GM18517 (cell line): Measurements from ENCODE around the gene KNTC1.
"Not testable (repeated sequence)": the region's sequence is repeated elsewhere in the genome, so short reads cannot be mapped to it uniquely, and the experiment has no call there.

Experiments
- ATAC-seq: cut with Tn5 transposase; IDR thresholded peaks from one replicate; pipeline ENCODE4 v1.9.1; 2021; ENCODE audit warnings: mild to moderate bottlenecking, moderate library complexity; ENCODE audit not compliant: unreplicated experiment

KNTC1 gene, protein sequence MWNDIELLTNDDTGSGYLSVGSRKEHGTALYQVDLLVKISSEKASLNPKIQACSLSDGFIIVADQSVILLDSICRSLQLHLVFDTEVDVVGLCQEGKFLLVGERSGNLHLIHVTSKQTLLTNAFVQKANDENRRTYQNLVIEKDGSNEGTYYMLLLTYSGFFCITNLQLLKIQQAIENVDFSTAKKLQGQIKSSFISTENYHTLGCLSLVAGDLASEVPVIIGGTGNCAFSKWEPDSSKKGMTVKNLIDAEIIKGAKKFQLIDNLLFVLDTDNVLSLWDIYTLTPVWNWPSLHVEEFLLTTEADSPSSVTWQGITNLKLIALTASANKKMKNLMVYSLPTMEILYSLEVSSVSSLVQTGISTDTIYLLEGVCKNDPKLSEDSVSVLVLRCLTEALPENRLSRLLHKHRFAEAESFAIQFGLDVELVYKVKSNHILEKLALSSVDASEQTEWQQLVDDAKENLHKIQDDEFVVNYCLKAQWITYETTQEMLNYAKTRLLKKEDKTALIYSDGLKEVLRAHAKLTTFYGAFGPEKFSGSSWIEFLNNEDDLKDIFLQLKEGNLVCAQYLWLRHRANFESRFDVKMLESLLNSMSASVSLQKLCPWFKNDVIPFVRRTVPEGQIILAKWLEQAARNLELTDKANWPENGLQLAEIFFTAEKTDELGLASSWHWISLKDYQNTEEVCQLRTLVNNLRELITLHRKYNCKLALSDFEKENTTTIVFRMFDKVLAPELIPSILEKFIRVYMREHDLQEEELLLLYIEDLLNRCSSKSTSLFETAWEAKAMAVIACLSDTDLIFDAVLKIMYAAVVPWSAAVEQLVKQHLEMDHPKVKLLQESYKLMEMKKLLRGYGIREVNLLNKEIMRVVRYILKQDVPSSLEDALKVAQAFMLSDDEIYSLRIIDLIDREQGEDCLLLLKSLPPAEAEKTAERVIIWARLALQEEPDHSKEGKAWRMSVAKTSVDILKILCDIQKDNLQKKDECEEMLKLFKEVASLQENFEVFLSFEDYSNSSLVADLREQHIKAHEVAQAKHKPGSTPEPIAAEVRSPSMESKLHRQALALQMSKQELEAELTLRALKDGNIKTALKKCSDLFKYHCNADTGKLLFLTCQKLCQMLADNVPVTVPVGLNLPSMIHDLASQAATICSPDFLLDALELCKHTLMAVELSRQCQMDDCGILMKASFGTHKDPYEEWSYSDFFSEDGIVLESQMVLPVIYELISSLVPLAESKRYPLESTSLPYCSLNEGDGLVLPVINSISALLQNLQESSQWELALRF (N-terminal part only)

DNA sequence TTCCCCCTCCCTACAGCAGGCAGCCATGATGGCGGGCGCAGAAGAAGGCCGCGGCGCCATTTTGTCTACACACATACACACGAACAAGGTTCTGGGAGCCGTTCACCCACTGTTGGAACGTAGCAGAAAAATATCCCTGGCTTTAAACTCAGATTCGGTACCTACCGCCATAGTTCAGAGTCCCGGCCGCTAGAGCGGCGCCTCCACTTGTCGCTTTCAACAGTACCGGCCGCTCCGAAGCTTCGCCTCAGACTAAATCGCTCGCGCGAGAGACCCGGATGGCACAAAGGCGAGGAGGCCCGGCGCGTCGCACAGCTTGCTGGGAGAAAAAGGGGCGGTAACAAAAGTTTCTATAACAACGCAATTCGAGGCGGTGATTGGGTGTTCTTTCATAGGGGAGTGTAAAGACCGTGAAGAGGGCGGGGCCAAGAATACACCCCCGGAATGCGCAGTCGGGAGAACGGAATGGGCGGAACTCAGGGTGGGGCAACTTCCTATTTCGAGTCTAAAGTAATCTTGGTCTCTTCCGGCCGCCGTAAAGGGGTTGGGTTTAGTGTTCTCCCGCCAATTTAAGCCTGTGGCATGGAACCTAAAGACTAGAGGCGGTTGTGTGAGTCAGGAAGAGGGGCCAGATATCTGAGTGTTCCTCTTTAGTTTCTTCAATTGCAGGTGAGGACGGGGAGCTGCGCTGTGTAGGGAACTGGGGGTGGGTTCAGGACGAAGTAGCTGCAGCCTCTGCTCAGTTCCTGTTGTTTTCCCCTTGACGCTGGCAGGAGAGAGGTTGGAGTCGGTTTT lies at the start of gene KNTC1, which contains the start of gene RSRC2:
Gene KNTC1, plus strand, starts transcription at position 567 of the 795 bp plus-strand sequence. CDS start 2,815 bp downstream, outside the sequence.
Gene RSRC2, minus strand, starts transcription at position 254 of the 795 bp plus-strand sequence. Its CDS starts 83 bp downstream, at position 171.
- peak; percentile 90 for ATAC-seq

DNA sequence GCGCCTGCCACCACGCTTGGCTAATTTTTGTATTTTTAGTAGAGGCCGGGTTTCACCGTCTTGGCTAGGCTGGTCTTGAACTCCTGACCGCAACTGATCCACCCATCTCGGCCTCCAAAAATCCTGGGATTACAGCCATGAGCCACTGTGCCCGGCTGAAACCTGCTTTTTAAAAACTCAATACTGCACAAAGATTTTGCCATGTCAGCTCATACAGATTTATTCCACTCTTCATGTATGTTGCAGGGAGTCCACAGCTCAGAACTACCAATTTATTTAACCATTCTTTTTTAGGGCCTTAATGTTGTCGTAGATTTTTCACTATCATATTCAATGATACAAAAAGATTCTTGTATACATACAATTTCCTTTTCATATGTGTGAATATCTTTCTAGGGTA lies 46.3 kb upstream of the KNTC1 start:
- no peak for ATAC-seq

DNA sequence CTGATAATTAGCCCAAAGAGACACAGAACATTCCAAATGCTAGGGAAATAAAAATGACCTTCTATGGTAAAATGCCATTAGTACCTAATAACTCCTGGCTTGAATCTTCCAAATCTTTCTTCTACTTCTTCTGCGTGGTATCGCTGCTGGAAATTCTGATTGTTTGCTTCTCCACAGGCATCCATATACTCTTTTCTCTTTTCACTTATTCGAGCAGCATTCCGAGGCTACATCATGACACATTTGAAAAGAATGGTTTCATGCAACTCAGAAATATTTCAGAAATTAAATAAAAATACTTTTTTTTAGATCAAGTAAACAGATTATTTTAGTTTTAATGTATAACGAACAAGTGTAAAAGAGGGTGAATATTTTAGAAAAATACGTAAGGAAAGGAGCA lies 45.2 kb upstream of the KNTC1 start:
- ATAC-seq, result no peak

DNA sequence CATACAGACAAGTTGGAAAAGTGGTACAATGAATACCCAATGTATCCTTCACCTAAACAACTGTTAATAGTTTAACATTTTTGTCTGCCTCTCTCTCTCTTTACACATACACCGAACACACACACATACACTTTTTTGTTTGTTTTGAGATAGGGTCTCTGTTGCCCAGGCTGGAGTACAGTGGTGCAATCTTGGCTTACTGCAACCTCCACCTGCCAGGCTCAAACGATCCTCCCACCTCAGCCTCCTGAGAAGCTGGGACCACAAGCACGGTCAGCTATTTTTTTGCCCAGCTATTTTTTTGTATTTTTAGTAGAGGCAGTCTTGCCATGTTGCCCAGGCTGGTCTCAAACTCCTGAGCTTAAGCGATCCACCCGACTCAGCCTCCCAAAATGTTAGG lies 43.1 kb upstream of the KNTC1 start:
- ATAC-seq, result no peak

DNA sequence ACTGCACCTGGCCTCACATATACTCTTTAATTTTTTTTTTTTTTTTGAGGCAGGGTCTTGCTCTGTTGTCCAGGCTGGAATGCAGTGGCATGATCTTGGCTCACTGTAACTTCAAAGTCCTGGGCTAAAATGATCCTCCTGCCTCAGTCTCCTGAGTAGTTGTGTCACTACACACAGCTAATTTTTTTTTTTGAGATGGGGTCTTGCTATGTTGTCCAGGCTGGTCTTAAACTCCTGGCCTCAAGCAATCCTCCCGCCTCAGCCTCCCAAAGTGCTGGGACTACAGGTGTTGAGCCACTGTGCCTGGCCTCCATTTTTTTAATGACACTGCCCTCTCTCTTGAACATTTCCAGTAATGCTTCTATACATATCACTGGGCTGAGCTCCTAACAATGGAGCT lies 42.7 kb upstream of the KNTC1 start:
- not testable (repeated sequence) for ATAC-seq

DNA sequence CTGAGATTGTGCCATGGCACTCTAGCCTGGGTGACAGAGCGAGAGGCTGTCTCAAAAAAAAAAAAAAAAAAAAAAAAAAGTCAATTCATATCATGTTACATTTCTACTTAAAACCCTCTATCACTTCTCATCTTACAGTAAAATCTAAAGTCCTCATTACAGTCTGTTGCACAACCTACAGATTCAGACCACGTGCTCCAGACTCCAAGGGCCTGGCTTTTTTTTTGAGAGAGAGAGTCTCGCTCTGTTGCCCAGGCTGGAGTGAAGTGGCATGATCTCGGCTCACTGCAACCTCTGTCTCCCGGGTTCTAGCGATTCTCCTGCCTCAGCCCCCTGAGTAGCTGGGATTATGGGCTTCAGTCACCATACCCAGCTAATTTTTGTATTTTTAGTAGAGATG lies 40.7 kb upstream of the KNTC1 start:
- ATAC-seq, result not testable (repeated sequence)

DNA sequence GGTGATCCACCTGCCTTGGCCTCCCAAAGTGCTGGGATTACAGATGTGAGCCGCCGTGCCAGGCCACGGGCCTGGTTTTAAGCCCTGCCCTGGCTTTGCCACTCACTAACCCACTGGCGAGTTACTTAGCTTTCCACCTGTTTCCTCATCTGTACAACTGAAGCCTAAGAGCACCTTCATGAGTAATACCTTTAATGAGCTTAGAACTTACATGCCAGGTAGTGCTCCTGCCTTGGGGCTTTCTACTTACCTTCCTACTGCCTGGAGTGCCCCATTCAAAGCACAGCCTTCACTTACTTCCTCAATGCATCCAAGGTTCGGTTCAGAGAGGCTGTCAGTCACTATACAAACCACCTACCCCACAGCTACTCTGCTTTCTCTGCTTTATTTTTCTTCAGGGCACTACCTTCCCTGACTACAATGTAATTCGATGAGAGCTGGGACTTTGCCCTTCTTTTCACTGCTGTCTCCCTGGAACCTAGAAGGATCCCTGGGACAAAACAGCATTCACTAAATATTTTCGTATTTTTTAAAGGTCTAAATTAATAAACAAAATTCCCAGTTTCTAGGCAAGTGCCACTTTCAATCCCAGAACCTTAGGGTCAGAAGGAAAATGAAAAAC lies 40.1 kb upstream of the KNTC1 start:
- no peak for ATAC-seq

DNA sequence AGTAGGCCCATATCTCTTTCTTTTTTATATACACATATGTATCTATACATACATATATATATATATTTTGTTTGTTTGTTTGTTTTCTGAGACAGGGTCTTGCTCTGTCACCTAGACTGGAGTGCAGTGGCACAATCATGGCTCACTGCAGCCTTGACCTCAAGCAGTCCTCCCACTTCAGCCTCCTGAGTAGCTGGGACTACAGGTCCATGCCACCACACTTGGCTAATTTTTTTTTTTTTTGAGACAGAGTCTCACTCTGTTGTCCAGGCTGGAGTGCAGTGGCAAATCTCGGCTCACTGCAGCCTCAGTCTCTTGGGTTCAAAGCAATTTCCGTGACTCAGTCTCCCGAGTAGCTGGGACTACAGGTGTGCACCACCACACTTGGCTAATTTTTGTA lies 39.2 kb upstream of the KNTC1 start:
- ATAC-seq, result not testable (repeated sequence)

DNA sequence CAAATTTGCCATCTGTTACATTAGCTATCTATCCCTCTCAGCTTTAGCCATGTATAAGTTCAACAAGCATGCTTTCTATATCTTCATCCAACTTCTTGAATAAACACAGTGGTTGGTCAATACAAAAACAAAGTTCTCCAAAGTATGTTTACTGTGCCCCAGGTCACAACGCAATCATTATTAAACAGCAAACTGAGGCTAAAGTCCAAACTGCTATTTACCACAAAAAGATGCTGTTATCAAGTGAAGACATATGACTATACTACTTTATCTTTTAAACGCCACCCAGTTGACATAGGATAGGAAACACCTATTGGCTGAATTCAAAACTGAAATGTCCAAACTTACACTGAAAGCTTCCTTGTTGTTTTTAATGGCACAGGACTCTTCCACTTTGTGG lies 38.0 kb upstream of the KNTC1 start:
- no peak for ATAC-seq

DNA sequence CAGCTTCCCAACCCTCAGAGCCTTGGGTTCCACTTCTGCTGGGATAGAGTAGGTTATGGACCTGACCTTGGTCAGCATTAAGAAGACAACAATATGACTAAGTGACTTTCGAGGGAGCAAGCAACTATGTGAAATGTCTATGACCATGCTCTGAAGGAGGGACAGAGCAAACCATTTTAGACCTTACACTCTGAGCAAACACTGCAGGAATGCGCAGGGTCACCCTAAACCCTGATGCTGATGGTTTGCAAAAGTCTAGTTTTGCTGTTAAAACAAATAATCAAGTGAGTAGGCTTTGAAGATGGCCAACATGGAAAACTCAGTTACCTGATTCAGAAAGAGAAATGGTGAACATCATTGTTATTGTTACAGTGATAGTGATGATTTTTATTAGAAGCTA lies 35.1 kb upstream of the KNTC1 start:
- no peak for ATAC-seq

DNA sequence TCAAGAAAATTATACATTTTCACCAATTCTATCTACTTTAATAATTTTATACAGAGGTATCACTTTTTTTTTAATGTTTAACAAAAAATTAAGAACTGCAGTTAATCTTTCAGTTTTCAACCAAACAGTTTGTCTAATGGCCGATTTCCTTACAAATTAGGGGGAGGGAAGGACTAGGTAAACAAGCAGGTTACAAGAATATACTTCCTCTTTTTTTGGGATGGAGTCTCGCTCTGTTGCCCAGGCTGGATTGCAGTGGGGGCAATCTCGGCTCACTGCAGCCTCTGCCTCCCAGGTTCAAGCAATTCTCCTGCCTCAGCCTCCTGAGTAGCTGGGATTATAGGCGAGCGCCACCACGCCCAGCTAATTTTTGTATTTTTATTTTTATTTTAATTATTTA lies 33.8 kb upstream of the KNTC1 start:
- not testable (repeated sequence) for ATAC-seq

DNA sequence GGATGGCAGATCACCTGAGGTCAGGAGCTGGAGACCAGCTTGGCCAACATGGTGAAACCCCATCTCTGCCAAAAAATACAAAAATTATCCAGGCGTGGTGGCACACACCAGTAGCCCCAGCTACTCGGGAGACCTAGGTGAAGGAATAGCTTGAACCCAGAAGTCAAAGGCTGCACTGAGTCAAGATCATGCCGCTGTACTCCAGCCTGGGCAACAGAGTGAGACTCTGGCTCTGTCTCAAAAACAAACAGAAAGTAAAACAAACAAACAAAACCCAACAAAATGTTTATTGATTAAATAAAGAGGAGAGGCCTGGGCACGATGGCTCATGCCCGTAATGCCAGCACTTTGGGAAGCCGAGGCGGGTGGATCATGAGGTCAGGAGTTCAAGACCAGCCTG lies 31.8 kb upstream of the KNTC1 start:
- ATAC-seq, result no peak

DNA sequence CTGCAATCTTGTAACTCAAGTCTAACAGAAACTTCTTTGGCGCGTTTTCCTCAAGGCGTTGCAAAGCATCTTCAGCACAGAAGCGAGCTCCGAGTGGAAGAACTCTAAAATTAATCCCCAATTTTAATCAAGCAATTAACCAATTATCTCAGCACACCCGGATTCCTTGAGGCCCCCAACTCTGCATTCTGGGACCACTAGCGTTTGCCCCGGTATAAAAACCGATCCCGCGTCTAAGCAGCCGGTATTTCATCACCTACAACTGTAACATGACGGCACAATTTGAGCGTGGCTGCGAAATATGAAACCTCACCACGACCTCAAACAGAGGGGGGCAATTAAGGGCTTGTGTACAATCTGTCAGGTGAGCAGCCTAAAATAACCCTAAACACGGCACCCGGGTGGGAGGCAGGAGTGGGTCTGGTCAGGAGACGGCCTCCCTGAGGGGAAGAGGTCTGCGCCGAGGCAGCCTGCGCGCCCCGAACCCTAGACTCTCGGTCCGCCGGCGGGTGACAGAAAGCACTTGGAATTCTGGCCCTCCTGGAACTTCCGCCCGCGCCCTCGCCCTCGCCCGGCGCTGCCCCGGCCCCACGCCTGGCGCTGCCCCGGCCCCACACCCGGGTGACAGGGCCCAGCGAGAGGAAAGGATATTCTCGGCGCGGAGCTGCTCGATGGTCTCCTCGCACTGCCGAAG lies 26.9 kb upstream of the KNTC1 start:
- ATAC-seq, result peak; percentile 9

DNA sequence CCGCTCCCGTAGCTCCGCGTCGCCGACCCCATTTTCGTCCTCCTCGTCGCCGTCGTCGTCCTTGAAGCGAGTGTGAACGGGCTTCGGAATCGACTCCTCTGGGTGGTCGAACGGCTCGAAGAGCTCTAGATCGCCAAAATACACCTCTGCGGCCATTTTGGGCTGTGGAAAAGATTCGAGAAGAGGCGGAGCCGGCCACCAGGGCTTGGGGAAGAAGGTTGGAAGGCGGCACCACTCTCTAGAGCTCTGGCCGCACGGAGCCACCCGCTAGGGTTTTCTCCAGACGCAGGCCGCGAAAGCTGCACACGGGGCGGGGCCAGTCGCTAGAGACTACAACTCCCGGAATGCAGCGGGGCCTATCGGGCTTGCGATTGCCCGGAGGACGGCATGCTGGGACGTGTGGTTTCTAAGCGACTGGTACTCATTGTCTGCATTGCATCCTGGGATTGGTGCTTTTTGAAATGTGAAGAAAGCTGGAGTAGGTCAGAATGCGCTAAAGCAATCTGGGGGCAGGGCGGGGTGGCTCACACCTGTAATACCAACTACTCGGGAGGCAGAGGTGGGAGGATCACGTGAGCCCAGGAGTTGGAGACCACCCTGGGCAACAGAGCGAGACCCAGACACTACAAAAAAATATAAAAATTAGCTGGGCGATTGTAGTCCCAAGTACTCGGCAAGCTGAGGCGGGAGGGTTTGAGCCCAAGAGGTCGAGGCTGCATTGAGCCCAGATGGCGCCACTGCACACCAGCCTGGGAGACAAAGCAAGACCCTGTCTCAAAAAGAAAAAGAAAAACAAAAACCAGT lies 26.2 kb upstream of the KNTC1 start, which contains the start of gene ZCCHC8:
Gene ZCCHC8, minus strand, starts transcription at position 248 of the 804 bp plus-strand sequence. Its CDS starts 92 bp downstream, at position 156.
- ATAC-seq, result peak; percentile 81

DNA sequence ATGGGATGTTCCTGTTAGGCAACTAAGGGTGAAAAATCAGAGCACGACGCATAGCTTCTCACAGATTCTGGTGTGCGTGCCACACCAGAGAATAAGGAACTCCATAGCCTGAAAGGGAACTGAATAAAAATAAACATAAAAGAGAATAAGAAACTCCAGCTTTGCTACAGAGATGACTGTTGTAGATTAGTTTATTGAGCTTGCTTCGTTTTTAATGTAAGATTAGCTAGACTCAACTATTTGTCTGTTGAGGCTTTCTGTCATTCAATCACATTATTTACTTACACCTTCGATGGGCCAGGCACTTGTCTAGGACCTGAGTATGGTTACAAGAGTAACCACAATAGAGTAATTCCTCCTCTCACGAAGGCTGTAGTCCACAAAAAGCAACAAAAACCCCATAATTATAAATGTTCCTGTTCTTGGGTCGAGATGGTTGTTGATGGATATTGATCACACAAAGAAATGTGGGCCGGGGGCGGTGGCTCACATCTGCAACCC lies 25.5 kb upstream of the KNTC1 start:
- no peak for ATAC-seq

DNA sequence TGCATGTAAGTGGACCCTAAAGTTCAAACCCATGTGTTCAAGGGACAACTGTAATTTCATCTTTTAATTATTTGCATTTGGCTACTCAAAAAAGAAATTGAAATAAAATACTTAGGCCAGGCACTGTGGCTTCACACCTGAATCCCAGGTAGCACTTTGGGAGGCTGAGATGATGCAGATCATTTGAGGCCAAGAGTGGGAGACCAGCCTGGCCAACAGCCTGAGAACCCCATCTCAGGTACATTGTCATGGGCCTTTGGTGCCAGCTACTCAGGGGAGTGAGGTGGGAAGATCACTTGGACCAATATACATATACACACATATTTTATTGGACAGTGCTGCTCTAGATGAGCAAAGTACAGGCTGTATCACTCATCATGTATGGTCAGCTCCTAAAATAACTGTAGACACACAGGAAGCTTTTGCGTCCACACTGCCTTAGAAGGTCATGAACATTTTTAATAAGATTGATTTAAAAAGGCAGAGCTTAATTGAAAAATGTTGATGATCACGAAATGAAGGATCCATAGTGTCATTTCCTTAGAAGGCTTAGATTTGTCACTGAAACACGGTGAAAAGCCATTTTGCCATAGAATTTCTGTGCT lies 23.8 kb upstream of the KNTC1 start:
- ATAC-seq, result no peak

DNA sequence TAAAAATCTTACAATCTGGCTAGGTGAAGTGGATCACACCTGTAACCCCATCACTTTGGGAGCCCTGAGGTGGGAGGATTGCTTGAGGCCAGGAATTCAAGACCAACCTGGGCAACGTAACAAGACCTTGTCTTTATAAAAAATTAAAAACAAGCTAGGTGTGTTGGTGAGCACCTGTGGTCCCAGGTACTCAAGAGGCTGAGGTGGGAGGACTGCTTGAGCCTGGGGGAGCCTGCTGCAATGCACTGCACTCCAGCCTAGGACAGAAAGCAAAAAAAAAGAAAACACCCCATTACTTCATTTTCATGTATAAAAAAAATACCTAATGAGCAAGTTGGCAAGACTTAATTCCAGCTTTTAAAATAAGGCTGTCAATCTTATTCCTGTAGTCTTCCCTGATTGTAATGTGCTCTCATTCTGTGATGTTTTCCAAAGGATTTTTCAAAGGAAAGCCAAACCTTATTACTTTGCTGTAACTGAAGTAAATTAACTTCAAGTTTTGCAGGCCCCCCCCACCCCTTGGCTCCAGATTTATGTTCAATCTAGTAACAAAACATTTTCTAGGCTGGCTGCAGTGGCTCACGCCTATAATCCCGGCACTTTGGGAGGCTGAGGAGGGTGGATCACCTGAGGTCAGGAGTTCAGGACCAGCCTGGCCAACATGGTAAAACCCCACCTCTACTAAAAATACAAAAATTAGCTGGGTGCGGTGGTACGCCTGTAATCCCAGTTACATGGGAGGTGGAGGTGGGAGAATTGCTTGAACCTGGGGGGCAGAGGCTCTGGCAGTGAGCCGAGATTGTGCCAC lies 23.1 kb upstream of the KNTC1 start:
- no peak for ATAC-seq
